ENCODE measurements around the gene GRIN2C.

GRIN2C gene

DNA sequence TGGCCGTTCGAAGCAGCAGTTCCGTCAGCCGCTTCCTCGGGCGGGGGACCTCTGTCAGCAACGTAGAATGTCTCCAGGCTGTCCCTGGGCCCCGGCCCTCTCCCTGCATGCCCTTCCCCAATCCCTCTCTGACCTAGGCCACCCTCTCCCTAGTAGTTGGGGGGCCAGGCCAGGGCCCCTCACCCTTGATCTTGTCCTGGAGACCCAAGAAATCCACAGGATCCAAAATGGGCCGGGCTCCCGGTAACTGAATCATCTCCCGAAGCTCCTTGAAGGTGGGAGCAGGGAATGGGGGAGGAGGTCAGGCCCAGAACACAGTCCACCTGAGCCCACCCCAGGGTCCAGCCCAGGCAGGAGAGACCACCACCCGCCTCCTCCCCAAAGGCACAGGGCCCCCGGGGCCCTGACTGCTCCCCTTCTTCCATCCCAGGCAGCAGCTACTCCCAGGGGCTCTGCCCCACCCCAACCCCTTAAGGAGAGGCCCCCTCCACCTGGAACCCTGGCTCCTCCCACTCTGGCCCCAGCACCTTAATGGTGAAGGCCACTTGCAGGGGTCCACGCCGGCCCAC is 4.7 kb upstream of the GRIN2C start:
- DNase-seq (ENCODE audit: low read depth), result no peak

- no peak for DNase-seq (ENCODE audit: low read depth)
These were observed 4.0 kb upstream of the GRIN2C start for GRCh38 chr17:74863420-74864296.

- no peak for DNase-seq (ENCODE audit: low read depth)
These were observed 3.2 kb upstream of the GRIN2C start for GRCh38 chr17:74862919-74863318.

- DNase-seq (ENCODE audit: low read depth), result peak; percentile 37
These were observed 2.6 kb upstream of the GRIN2C start for GRCh38 chr17:74862108-74862901.

DNA sequence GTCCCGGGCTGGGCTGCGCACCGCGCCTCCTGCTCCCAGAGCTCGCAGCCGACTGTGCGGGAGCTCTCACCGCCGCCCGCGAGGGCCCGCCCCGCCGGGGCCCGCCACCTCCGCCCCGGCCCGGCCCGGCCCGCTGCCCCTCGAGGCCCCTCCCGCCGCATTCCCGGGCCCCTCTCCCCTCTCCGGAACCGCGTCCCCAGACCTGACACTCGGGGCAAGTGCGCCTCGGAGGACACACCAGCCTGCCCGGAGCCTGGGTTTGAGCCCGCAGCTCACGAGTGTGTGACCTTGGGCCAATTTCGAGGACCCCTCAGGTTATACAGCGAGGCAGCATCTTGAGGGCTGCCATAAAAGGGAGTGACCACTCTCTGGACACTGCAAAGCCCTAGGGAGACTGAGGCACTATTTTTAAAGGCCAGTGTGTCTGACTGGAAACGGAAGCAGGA is 2.0 kb upstream of the GRIN2C start:
- DNase-seq (ENCODE audit: low read depth), result no peak

DNA sequence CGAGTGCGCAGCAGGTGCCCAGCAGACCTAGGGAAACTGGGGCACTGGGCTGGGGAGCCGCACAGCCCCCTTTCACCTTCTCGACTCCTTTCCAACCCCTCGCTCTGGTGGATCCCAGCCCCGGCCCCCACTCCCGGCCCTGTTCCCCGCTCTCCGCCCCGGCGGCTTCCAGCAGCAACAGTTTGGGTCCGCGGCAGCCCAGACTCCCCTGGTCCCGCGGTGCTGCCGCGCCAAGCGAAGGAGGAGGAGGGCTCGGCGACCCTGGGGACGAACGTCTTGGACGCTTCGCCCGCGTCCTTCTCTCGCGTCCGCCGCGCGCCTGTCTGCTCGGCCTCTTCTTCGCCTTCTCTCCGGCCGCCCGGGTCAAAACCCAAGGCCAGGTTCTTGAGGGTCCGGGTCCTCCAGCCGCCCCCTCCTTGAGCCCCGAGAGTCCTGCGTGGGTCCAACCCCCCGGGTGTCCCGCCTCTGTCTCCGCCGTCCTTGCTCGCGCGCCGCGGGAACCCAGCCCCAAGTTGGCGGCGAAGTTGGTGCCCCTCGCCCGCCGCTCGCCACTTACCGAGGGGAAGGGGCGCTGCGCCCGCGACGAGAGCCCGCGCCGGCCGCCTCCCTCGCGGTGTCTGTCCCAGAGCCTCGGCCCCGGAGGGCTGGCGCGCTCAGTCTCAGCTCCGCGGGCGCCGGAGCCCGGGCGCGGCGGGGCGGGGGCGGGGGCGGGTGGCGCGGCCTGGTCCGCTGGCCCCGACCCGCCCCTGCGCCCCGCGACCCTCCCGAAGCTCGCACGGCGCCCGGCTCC is 1.4 kb upstream of the GRIN2C start:
- no peak for DNase-seq (ENCODE audit: low read depth)

DNA sequence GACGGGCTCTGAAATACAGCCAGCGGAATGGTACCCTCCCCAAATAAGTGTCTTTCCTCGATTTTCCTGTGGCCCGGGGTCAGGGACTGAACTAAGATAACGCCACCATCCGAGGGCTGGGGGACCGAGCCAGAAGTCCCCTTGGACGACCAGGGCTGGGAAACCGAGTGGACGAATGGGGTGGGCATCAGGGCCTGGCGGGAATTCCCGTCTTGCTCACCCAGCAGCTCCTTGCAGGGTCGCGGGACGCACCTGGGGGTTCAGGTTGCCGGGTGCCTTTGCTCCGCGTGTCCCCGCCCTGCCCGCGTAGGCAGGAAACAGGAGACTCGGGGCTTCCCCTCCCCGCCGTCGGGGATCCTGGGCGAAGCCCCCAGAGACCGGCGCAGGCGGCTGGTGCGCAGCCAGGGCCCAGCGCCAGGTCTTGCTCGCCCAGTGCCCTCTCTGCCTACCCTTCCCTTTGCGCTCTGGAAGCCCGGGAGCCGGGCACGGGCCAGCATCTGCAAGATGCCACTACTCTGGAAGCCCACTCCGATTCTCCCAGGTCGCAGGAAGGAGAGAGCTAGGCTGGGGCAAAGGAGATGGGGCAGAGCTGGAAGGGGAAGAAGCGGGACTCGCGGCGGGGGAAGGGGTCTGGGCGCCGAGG is 665 bp upstream of the GRIN2C start:
- no peak for DNase-seq (ENCODE audit: low read depth)

GRCh38 chr17:74858672-74859458 is 820 bp downstream of the GRIN2C start:
- no peak for DNase-seq (ENCODE audit: low read depth)

DNA sequence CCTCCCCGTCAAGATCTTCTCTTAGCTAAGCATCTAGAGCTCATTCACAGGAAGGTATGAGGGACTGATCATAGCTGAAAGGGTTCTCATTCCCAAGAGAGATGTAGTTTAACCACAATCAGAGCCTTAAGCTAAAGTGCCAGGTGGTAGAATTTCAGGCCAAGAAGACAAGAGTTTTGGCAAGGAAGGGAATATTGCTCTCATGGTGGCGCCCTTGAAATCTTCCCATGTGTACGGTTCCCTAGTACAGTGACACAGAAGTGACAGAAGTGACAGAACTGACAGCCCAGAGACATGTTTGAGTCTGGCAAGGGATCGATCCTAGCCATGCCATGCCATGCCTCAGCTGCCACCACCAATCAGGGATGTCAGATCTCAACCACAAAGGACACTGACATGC is 2.5 kb downstream of the GRIN2C start:
- no peak for DNase-seq (ENCODE audit: low read depth)

DNA sequence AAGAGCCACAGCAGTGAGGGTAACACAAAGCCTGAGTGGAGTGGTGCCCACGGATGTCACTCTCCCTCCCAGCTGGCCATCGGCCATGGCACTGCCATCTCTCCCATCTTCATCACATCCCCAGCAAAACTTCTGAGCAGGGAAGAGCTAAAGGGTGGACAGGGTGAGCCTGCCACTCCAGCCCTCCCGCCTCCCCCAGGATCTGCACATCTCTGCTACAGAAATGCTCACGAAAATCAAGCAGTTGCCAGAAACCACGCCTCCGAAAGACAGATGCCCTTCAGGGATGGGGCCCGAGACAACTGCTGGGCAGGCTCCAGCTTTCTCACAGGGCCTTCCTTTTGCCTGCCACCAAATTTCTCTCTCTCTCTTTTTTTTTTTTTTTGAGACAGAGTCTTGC is 3.6 kb downstream of the GRIN2C start:
- DNase-seq (ENCODE audit: low read depth), result no peak

DNA sequence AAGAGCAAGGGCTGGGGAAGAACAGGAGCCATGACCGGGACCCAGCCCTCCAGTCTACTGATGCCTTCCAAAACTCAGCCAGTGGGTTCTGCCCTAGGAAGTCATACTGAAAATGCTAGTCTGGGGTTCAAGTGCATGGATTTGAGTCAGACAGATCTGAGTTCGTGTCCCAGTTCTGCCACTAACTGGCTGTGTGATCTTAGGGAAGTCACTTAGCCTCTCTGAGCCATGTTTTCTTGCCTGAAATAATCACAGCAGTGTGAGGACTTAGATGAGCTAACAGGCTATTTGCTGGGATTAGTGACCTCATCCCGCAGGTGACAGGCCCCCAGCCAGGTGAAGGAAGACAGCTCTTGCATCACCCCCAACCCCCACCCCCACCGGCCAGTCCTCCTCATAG is 4.4 kb downstream of the GRIN2C start:
- DNase-seq (ENCODE audit: low read depth), result no peak

DNA sequence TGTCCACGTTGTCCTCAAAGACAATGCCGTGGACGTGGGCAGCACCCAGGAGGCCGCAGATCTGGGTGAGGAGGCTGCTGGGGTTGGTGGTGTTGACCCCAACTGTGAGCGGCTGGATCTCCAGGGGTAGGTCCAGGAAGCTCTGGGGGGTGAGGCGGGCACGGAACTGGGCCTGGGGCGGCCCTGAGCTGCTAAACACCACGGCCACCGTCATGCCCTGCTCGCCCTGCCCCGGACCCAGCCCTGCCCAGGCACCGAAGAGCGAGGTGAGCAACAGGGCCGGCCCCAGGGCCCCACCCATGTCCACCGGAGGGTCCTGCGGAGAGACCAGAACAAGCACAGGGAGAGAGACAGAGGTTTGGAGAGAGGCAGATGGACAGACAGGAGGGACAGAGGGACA is 4.9 kb downstream of the GRIN2C start:
- DNase-seq (ENCODE audit: low read depth), result no peak

DNA sequence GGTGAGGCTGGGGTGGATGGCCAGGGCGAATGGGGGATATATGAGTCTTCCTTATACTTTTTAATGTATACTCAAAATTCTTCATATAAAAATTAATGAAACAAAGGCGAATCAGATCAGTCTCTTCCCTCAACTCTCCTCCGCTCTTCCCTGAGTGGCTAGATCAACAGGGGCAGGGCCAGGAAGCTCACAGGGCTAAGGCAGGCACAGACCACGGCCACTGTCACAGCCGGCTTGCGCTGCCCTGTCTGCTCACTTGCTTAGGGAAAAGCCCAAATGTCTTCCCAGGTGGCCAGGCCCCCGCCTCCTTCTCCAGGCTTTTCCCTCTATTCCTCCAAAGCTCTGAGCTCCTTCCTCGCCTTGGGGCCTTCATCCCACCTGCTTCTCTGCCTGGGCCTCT is 6.0 kb downstream of the GRIN2C start:
- DNase-seq (ENCODE audit: low read depth), result no peak

GRCh38 chr17:74853048-74853397 is 6.7 kb downstream of the GRIN2C start:
- DNase-seq (ENCODE audit: low read depth), result no peak

GRCh38 chr17:74852237-74853047 is 7.2 kb downstream of the GRIN2C start:
- DNase-seq (ENCODE audit: low read depth), result peak; percentile 48

DNA sequence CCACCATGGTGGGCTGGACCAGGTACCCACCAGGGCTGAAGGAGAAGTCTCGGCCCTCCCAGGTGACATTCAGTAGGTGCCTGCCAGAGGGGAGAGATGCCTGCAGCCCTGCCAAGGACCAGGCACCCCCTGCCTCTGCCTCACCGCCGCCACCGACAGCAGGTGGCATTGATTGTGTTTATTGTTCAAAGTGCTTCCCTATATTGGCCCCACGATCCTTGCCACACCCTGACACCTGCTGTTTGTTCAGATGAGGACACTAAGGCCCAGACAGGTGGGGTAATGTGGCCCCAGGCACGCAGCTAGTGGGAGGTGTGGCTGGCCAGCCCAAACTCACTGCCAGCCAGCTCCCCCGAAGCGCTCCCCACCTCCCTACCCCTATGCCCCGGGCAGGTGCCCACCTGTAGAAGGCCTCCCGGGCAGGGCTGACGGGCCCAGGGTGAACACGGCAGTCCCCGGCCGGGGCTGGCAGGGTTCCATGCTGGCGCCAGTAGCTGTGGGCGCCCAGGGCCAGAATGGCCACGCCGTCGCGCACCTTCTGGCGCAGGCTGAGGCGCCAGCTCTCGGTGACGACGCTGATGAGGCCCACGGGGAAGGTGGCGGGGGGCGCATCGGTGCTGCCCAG is 8.0 kb downstream of the GRIN2C start:
- DNase-seq (ENCODE audit: low read depth), result no peak

- no peak for DNase-seq (ENCODE audit: low read depth)
These were observed 8.8 kb downstream of the GRIN2C start for GRCh38 chr17:74850914-74851313.

DNA sequence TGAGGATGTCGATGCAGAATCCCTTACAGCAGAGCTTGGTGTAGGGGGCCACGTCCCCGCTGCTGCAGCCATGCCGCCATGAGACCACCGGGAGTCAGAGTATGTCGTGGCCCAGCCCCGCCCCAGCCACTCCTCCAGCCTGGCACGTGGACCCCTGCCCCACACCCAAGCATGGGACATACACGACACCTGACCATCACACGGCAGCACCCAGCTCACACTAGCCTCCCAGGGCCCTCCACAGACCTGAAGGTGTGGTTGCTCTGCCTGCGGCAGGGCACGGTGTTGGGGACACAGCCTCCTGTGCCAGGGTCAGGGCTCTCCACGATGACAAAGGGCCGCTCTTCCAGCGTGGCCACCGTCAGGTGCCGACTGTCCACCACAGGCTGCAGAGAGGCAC is 9.4 kb downstream of the GRIN2C start:
- no peak for DNase-seq (ENCODE audit: low read depth)

- DNase-seq (ENCODE audit: low read depth), result no peak
These were observed 10.9 kb downstream of the GRIN2C start for GRCh38 chr17:74848656-74849399.

Data from activated T-helper 1 cell treated with Interleukin-2 at 50 U/mL for 16 hours (primary cell).